Measurements from ENCODE around the gene TMEM170B.

- TF ChIP-seq CTCF (IDR thresholded peaks at IDR 0.05; ENCODE audit: borderline replicate concordance, extremely low read depth, low read length, poor library complexity, severe bottlenecking) (no peak), EZH2 (IDR thresholded peaks at IDR 0.05; ENCODE audit: borderline replicate concordance, low read depth, low read length, severe bottlenecking) (no peak)
These were observed 10.2 kb upstream of the TMEM170B start for GRCh38 chr6:11527274-11527870.

All from DND-41 (cell line).